ENCODE measurements around the gene PTPRN2. TPM values are rescaled to one million over a fixed set of nuclear protein-coding genes. Genes with fewer than 3 reads are reported as not detected.
"Not testable (repeated sequence)": the region's sequence is repeated elsewhere in the genome, so short reads cannot be mapped to it uniquely, and the experiment has no call there.

PTPRN2 gene
- polyA plus RNA-seq, 3 donors, result 6.8 to 7.9 (median 7.2) TPM

DNA sequence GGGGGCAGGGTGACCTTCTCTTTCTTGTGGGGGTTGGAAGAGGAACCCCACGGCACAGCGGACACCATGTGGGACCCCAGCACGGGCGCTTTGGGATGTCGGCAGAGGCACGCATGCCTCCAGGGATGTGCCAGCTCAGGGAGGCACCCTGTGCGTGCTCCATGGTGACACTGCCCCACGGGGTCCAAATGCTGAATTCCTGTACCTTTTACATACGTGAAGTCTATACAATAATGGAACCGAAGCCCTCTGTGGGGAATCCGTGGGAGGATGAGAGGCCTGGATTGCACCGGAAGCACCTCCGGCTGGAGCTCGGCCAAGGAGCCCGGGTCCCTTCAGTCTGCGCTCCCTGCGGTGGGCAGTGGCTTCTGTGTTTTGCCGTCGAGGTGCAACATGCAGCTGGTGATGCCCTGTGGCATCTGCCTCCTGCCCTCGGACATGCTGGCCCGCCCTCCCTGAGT is 726.6 kb downstream of the PTPRN2 start:
- DNase-seq (ENCODE audit: low read depth in 3 of 3, low spot score in 2 of 3), result no peak

GRCh38 chr7:157860406-157860805 is 727.2 kb downstream of the PTPRN2 start:
- no peak for DNase-seq (ENCODE audit: low read depth in 3 of 3, low spot score in 2 of 3)

GRCh38 chr7:157859915-157860314 is 727.7 kb downstream of the PTPRN2 start:
- DNase-seq (ENCODE audit: low read depth in 3 of 3, low spot score in 2 of 3), result no peak

DNA sequence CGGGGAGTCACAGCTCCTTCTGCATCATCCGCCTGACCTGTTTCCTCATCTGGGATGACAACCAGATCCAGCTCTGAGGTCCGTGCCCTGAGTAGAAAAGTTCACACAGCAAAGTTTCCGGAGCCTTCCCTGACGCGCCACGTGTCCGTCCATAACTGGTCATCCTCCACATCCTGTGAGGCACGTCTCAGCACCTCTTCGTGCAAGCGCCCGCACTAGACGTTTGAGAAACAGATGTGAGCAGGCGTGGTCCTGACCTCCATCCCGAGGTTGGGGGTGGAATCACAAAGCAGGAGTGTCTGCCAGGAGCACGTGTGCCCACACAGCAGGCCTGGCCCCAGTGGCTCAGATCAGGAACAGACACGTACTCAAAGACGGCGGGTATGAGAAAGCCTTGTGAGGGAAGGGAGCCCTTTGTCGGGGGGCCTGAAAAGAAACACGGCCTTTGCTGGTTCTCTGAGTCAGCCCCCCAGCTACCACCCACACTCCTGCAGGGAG is 730.0 kb downstream of the PTPRN2 start:
- no peak for DNase-seq (ENCODE audit: low read depth in 3 of 3, low spot score in 2 of 3)

- no peak for DNase-seq (ENCODE audit: low read depth in 3 of 3, low spot score in 2 of 3)
These were observed 730.6 kb downstream of the PTPRN2 start for GRCh38 chr7:157856873-157857577.

DNA sequence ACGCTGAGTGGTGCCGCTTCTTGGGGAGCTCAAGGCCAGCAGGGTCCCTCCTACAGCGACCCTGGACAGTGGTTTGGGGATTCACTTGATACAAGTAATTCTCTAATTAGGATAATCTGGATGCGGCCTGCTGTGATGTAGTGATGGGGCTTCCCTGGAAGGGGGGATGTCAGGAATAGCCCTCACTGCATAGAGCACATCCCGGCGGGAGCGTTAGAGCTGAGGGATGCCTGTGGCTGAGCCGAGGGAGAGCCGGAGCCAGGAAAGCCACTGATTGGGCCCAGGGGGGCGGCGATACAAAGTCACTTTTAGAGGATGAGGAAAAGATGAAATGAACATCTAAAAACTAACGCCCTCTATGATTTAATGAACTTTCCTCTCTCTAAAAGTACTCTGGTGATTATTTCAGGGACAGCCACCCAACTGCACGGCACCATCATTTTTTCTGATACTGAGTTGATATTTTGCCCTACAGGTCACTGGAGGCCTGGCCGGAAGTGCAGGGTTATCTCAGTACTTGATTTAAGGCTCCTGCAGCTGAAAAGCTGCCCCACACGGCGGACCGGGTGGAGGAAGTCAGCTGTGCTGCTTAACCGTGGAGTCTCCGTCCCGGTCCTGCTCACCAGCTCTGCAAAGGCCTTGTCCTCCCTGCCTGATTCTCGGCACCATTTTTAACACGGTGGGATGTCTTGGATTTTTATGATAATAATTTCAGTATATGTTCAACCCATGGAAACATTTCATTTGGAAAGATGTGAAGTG is 732.0 kb downstream of the PTPRN2 start:
- no peak for DNase-seq (ENCODE audit: low read depth in 3 of 3, low spot score in 2 of 3)

DNA sequence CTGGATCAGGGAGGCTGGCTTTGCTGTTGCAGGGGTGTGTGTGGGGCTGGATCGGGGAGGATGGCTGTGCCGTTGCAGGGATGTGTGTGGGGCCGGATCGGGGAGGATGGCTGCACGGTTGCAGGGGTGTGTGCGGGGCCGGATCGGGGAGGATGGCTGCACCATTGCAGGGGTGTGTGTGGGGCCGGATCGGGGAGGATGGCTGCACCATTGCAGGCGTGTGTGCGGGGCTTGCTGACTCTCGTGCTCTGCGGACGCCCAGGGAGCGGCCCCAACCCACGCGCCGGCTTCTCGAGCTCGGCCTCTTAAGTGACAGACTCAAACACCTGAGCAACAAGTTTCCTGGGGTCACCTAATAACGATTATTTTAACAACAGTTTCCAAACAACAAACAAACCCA is 732.6 kb downstream of the PTPRN2 start:
- DNase-seq (ENCODE audit: low read depth in 3 of 3, low spot score in 2 of 3), result no peak

- DNase-seq (ENCODE audit: low read depth in 3 of 3, low spot score in 2 of 3), result no peak
These were observed 733.3 kb downstream of the PTPRN2 start for GRCh38 chr7:157854066-157854891.

- DNase-seq (ENCODE audit: low read depth in 3 of 3, low spot score in 2 of 3), result no peak
These were observed 733.9 kb downstream of the PTPRN2 start for GRCh38 chr7:157853789-157854065.

DNA sequence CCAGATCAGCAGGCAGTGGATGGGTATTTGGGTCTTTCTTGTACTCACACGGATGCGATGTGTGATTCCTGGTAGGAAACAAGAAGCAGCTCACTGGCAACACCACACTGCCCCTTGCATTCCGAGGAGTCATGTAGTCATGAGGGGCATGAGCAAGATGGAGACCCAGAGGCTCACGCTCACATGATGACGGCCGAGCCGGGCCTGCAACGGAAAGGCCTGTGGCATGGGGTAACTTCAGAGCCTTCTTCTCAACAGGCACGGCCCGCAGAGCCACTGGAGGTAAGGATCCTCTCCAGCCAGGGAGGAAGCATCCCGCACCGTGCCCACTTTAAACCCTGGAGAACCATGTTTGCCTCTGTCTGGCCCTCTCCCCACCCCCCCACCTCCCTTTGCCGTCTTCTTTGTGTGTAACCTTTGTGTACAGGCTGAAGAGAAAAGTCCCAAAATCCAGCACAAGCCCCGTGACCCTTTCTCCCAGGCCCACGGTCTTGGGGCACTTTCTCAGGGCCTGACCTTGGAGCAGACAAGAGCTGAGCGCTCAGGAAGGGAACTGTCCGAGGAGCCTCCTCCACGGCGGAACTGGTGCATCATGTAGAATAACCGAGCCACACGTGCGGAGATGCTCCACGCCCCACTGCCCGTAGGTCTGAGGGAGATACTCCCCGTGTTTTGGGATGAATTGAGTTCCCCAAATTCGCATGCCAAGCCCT is 734.4 kb downstream of the PTPRN2 start:
- DNase-seq (ENCODE audit: low read depth in 3 of 3, low spot score in 2 of 3), result no peak

- no peak for DNase-seq (ENCODE audit: low read depth in 3 of 3, low spot score in 2 of 3)
These were observed 736.0 kb downstream of the PTPRN2 start for GRCh38 chr7:157851501-157852067.

DNA sequence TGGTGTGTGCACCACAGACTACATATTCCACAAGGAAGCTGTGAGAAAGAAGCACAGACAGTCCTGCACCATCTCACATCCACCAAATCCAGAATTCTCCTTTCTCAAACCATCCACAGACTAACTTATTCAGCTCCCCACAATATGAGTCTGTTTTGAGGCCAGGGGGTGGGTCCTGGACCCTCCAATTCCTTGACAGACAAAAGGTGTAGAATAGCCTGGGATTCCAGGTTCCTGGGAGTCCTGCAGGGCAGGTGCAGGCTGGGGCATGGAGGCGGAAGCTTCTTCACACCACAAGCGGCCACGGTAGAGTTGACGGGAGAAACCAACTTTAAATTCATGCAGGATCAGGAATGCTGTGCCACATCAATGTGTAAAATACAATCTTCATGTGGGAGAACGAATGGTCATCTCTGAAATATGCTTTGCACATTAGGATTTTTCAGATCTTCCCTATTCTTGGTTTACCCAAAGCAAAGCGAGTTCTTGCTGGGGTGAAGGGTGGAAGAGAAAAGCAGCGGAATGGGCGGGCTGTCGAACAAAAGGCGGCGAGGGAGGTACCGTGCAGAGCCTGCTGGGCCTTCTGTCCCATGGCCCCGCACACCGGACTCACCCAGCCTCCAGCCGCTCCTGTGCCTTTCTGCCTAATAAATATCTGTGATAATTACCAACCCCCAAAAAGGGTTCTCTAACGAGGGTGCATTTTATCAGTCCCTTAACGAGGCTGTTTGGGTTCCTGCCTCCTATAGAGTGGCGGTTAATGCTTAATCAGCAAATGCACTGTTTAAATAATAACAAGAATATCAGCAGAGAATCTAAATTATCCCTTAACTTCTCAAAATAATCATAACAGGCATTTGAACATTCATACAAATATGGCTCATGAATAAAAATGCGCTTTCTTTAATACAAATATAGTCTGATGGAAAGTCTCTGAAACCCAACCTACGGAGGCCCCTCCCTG is 736.9 kb downstream of the PTPRN2 start:
- DNase-seq (ENCODE audit: low read depth in 3 of 3, low spot score in 2 of 3), result no peak

- DNase-seq (ENCODE audit: low read depth in 3 of 3, low spot score in 2 of 3), result no peak
These were observed 737.9 kb downstream of the PTPRN2 start for GRCh38 chr7:157849726-157850125.

- no peak for DNase-seq (ENCODE audit: low read depth in 3 of 3, low spot score in 2 of 3)
These were observed 738.4 kb downstream of the PTPRN2 start for GRCh38 chr7:157849341-157849596.

DNA sequence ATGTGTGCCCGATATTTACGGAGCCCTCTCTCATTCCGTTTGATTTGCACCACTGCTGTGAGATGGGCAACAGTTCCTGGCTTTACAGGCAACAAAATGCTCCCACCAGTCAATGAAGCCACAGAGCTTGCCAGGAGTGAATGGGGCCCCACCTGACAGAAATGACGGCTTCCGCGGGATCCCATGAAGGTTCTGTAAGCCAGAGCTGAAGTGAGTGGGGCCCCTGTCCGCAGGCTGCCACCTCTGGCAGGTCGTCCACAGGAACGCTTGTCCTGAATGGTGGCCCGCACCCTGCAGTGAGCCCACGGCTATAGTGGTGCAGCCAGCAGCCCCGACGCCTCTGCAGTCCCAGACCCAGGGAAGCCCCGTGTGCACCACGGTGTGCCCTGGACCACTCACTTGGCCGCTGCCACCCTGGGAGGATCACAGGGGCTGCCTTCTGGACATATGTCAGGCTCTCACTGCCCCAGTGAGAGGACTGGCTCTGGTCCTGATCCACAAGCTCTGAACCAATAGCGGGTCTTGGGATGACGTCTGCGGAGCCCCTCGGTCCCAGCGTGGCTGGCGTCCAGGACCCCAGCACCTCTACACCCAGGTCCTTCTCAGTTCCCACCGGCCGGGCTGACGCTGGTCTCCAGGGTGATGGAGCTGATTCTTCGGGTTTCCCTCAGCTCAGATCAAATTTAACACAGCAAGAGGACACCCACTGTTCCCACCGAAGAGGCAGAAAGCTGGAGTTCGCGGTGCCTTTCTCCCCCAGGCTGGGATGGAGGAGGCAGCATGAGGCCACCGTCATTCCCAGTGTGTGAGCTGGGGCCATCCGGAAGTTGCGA is 738.9 kb downstream of the PTPRN2 start:
- no peak for DNase-seq (ENCODE audit: low read depth in 3 of 3, low spot score in 2 of 3)

DNA sequence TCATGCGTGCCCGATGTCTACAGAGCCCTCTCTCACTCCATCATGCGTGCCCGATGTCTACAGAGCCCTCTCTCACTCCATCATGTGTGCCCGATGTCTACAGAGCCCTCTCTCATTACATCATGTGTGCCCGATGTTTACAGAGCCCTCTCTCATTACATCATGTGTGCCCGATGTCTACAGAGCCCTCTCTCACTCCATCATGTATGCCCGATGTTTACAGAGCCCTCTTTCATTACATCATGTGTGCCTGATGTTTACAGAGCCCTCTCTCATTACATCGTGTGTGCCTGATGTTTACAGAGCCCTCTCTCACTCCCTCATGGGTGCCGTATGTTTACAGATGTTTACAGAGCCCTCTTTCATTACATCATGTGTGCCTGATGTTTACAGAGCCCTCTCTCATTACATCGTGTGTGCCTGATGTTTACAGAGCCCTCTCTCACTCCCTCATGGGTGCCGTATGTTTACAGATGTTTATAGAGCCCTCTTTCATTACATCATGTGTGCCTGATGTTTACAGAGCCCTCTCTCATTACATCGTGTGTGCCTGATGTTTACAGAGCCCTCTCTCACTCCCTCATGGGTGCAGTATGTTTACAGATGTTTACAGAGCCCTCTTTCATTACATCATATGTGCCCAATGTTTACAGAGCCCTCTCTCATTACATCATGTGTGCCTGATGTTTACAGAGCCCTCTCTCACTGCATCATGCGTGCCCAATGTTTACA is 739.7 kb downstream of the PTPRN2 start:
- DNase-seq (ENCODE audit: low read depth in 3 of 3, low spot score in 2 of 3), result not testable (repeated sequence)

DNA sequence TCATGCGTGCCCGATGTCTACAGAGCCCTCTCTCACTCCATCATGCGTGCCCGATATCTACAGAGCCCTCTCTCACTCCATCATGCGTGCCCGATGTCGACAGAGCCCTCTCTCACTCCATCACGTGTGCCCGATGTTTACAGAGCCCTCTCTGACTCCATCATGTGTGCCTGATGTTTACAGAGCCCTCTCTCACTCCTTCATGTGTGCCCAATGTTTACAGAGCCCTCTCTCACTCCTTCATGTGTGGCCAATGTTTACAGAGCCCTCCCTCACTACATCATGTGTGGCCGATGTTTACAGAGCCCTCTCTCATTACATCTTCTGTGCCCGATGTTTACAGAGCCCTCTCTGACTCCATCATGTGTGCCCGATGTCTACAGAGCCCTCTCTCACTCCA is 740.9 kb downstream of the PTPRN2 start:
- DNase-seq (ENCODE audit: low read depth in 3 of 3, low spot score in 2 of 3), result not testable (repeated sequence)

- no peak for DNase-seq (ENCODE audit: low read depth in 3 of 3, low spot score in 2 of 3)
These were observed 741.4 kb downstream of the PTPRN2 start for GRCh38 chr7:157846271-157846670.

All from right renal cortex interstitium (tissue), 3 donors.